Upper lobe of right lung (tissue), 1 donor: ENCODE measurements around the gene BRF1. TPM values are rescaled to one million over a fixed set of nuclear protein-coding genes. Genes with fewer than 3 reads are reported as not detected.
A peak's percentile ranks its signal among the peaks of the same experiment; 100 is the strongest.

ENCODE experiments used
- ATAC-seq: fragments of 200-7000 bp; cut with Tn5 transposase; one replicate; pipeline ENCODE4 v1.9.1; 2020; ENCODE audit warnings: mild to moderate bottlenecking, moderate library complexity
- DNase-seq: peaks from one replicate; pipeline ENCODE4 v3.0.0-alpha.2; 2020
- H3K27ac ChIP-seq: fragments of 200-600 bp; one replicate; pipeline ENCODE4 v1.8.0; 2022
- H3K27me3 ChIP-seq: fragments of 200-600 bp; one replicate; pipeline ENCODE4 v1.8.0; 2022; ENCODE audit warnings: mild to moderate bottlenecking
- H3K36me3 ChIP-seq: fragments of 200-600 bp; one replicate; pipeline ENCODE4 v1.8.0; 2022
- H3K4me1 ChIP-seq: fragments of 200-600 bp; one replicate; pipeline ENCODE4 v1.8.0; 2022
- H3K4me3 ChIP-seq: fragments of 200-600 bp; one replicate; pipeline ENCODE4 v1.8.0; 2022; ENCODE audit warnings: mild to moderate bottlenecking
- H3K9me3 ChIP-seq: fragments of 200-600 bp; one replicate; pipeline ENCODE4 v1.8.0; 2022
- CTCF ChIP-seq: fragments of 200-600 bp; IDR thresholded peaks from one replicate; pipeline ENCODE4 v1.8.0; 2022; ENCODE audit warnings: antibody characterized with exemption
- intact Hi-C: fragments of 100-400 bp; cut with DNase I; formaldehyde crosslinking; loops from one replicate; pipeline ENCODE4 v1.11.0; 2022
- total RNA-seq: library from RNA; stranded (reverse); fragmentation: NEBNext Ultra II Directional; extraction: Animal tissue kit (Norgen Biotek cat#: 25700); gene quantifications from one replicate; pipeline ENCODE4 v1.2.1, GENCODE V29; 2021
- donor health status: DM: no; HTN: yes; CAD: no; lungs with severe emphysema.

The BRF1 gene
- total RNA-seq, 1 donor from 2014 or later = 31.2 TPM

- intact Hi-C loops = no loop called here
- H3K36me3 ChIP-seq = no peaks in the 10 kb centered on the region
- ATAC-seq (no peak), DNase-seq (no peak)
- no peak overlapping the region for H3K4me3 ChIP-seq
- no peaks in the 10 kb centered on the region for H3K27me3 ChIP-seq
- H3K27ac ChIP-seq = no peak overlapping the region
- TF ChIP-seq CTCF = no peak
- H3K9me3 ChIP-seq = no peaks in the 10 kb centered on the region
- peaks cover 16% of the 10 kb centered on the region for H3K4me1 ChIP-seq
Measured at GRCh38 chr14:105323663-105324062, 22.9 kb upstream of the BRF1 start.

GRCh38 chr14:105322791-105323556 lies 22.2 kb upstream of the BRF1 start:
- Histone ChIP-seq H3K9me3 (no peaks in the 10 kb centered on the region), H3K4me1 (peaks cover 11% of the 10 kb centered on the region), H3K27me3 (no peaks in the 10 kb centered on the region), H3K4me3 (no peak overlapping the region), H3K27ac (no peak overlapping the region), H3K36me3 (no peaks in the 10 kb centered on the region)
- TF ChIP-seq CTCF = no peak
- DNase-seq = no peak
- intact Hi-C loops = no loop called here
- peak; percentile 36 for ATAC-seq

GRCh38 chr14:105317546-105317945 lies 16.7 kb upstream of the BRF1 start:
- peaks cover 30% of the 10 kb centered on the region for H3K4me1 ChIP-seq
- DNase-seq = no peak
- TF ChIP-seq CTCF = peak; percentile 21
- no peak overlapping the region for H3K27ac ChIP-seq
- no peaks in the 10 kb centered on the region for H3K9me3 ChIP-seq
- H3K36me3 ChIP-seq = no peaks in the 10 kb centered on the region
- intact Hi-C loops = no loop called here
- ATAC-seq = peak; percentile 45
- peak overlapping the region; percentile 19 for H3K4me3 ChIP-seq
- H3K27me3 ChIP-seq = no peaks in the 10 kb centered on the region

GRCh38 chr14:105316968-105317510 lies 16.2 kb upstream of the BRF1 start:
- no peaks in the 10 kb centered on the region for H3K36me3 ChIP-seq
- no peak for TF ChIP-seq CTCF
- H3K27me3 ChIP-seq = no peaks in the 10 kb centered on the region
- H3K4me3 ChIP-seq = peak overlapping the region; percentile 19
- intact Hi-C loops = no loop called here
- peaks cover 30% of the 10 kb centered on the region for H3K4me1 ChIP-seq
- H3K9me3 ChIP-seq = no peaks in the 10 kb centered on the region
- DNase-seq = no peak
- H3K27ac ChIP-seq = no peak overlapping the region
- no peak for ATAC-seq

- H3K4me1 ChIP-seq = peaks cover 30% of the 10 kb centered on the region
- H3K36me3 ChIP-seq = no peaks in the 10 kb centered on the region
- DNase-seq (no peak), ATAC-seq (no peak)
- intact Hi-C loops = no loop called here
- no peaks in the 10 kb centered on the region for H3K27me3 ChIP-seq
- no peak overlapping the region for H3K27ac ChIP-seq
- no peak overlapping the region for H3K4me3 ChIP-seq
- no peak for TF ChIP-seq CTCF
- no peaks in the 10 kb centered on the region for H3K9me3 ChIP-seq
Measured at GRCh38 chr14:105316577-105316941, 15.8 kb upstream of the BRF1 start.
